ENCODE data around the gene ACP6.

- TF ChIP-seq EZH2 (IDR thresholded peaks at IDR 0.05) (no peak), CTCF (IDR thresholded peaks at IDR 0.05) (no peak), EZH2phosphoT487 (IDR thresholded peaks at IDR 0.05) (no peak)
Measured at GRCh38 chr1:147625362-147625995, 44.8 kb downstream of the ACP6 start.
